Neutrophil (primary cell): Measurements from ENCODE around the gene ZMYND12.

ENCODE experiments used
- H3K27ac ChIP-seq: fragments of 200-600 bp; sonication (generic); 2 replicates; pipeline ENCODE4 v1.5.1; 2016; ENCODE audit warnings: mild to moderate bottlenecking, moderate library complexity
- H3K27me3 ChIP-seq: fragments of 200-600 bp; sonication (generic); 2 replicates; pipeline ENCODE4 v1.6.0; 2016; ENCODE audit warnings: mild to moderate bottlenecking
- H3K36me3 ChIP-seq: fragments of 200-600 bp; sonication (generic); 2 replicates; pipeline ENCODE4 v1.5.1; 2017
- H3K4me1 ChIP-seq, 2 experiments: fragments of 200-600 bp in 1 of 2; sonication (generic) in 1 of 2; 1 replicate in 1 of 2; 2 replicates in 1 of 2; pipeline versions ENCODE4 v1.5.1 to v1.6.1; 2013 to 2016; ENCODE audit warnings: low read depth in 1 of 2, low read length in 1 of 2, mild to moderate bottlenecking in 1 of 2, moderate library complexity in 1 of 2; ENCODE audit not compliant: control insufficient read depth in 1 of 2, insufficient read depth in 1 of 2
- H3K4me3 ChIP-seq, 2 experiments: fragments of 200-600 bp in 1 of 2; sonication (generic) in 1 of 2; 1 replicate in 1 of 2; 2 replicates in 1 of 2; pipeline ENCODE4 v1.5.1; 2013 to 2016; ENCODE audit warnings: low read depth in 1 of 2, low read length in 1 of 2, mild to moderate bottlenecking in 1 of 2, moderate library complexity in 1 of 2
- H3K9me3 ChIP-seq: fragments of 200-600 bp; sonication (generic); 2 replicates; pipeline ENCODE4 v1.5.1; 2016
- CTCF ChIP-seq: fragments of 200-600 bp; sonication (generic); IDR thresholded peaks from 2 replicates; pipeline ENCODE4 v1.5.1; 2016; ENCODE audit warnings: antibody characterized with exemption

Gene ZMYND12

GRCh38 chr1:42392255-42392654 is 63.6 kb downstream of the ZMYND12 start:
- no peaks in the 10 kb centered on the region for H3K4me1 ChIP-seq
- H3K27me3 ChIP-seq: peaks cover 5% of the 10 kb centered on the region
- no peaks in the 10 kb centered on the region for H3K36me3 ChIP-seq
- no peak overlapping the region for H3K4me3 ChIP-seq
- H3K9me3 ChIP-seq: no peaks in the 10 kb centered on the region
- H3K27ac ChIP-seq: no peak overlapping the region
- no peak for TF ChIP-seq CTCF

- peaks cover 44% of the 10 kb centered on the region for H3K27me3 ChIP-seq
These were observed 69.8 kb downstream of the ZMYND12 start for GRCh38 chr1:42386051-42386450.

GRCh38 chr1:42385283-42385682 is 70.5 kb downstream of the ZMYND12 start:
- no peak for TF ChIP-seq CTCF
- Histone ChIP-seq H3K9me3 (no peaks in the 10 kb centered on the region), H3K4me3 (no peak overlapping the region), H3K27me3 (peaks cover 52% of the 10 kb centered on the region), H3K36me3 (no peaks in the 10 kb centered on the region), H3K27ac (no peak overlapping the region), H3K4me1 (peaks cover 4 to 5% of the 10 kb centered on the region in 2 experiments)

More at GRCh38 chr1:42386051-42386450, 69.8 kb downstream of the ZMYND12 start:
- no peak overlapping the region for H3K4me3 ChIP-seq
- no peak overlapping the region for H3K27ac ChIP-seq
- H3K9me3 ChIP-seq: no peaks in the 10 kb centered on the region
- peaks cover under 1 to 1% of the 10 kb centered on the region in 2 experiments for H3K4me1 ChIP-seq
- no peaks in the 10 kb centered on the region for H3K36me3 ChIP-seq
- TF ChIP-seq CTCF: no peak

GRCh38 chr1:42381280-42381673 is 74.5 kb downstream of the ZMYND12 start:
- Histone ChIP-seq H3K27ac (no peak overlapping the region), H3K36me3 (no peaks in the 10 kb centered on the region), H3K27me3 (peaks cover 91% of the 10 kb centered on the region), H3K9me3 (no peaks in the 10 kb centered on the region), H3K4me1 (peaks cover 4 to 5% of the 10 kb centered on the region in 2 experiments), H3K4me3 (peak overlapping the region in 1 of 2 experiments; percentile 28)
- TF ChIP-seq CTCF: no peak

- Histone ChIP-seq H3K27ac (no peak within 1 kb of the TSS), H3K9me3 (no peaks in the 10 kb centered on the region), H3K36me3 (no peaks in the 10 kb centered on the region), H3K4me1 (peaks cover 4 to 5% of the 10 kb centered on the region in 2 experiments), H3K27me3 (peaks cover 91% of the 10 kb centered on the region), H3K4me3 (peak within 1 kb of the TSS; percentile 12 to 28)
- no peak for TF ChIP-seq CTCF
These were observed 75.1 kb downstream of the ZMYND12 start, which contains the start of gene RIMKLA for GRCh38 chr1:42380586-42381279. RIMKLA (plus strand) TSS chr1:42380792; CDS start chr1:42380935, 143 bp downstream.
